Measurements from ENCODE around the gene FBP2. TPM values are rescaled to one million over a fixed set of nuclear protein-coding genes. Genes with fewer than 3 reads are reported as not detected.

The FBP2 gene
- total and polyA plus RNA-seq, 2 of the 4 experiments (the other 2 are of a cell fraction), result not detected

GRCh38 chr9:94600258-94600657, 6.6 kb upstream of the FBP2 start:
- H3K4me2 ChIP-seq (ENCODE audit: low read depth, low read length), result no peak overlapping the region
- no peaks in the 10 kb centered on the region for H3K36me3 ChIP-seq (ENCODE audit: control insufficient read depth, insufficient read depth, low read length)
- dilution Hi-C loops (cut with HindIII; ENCODE audit: low sequenced_read_pairs, unreplicated experiment) (no loop called here), intact Hi-C loops (cut with micrococcal nuclease) (no loop called here), in situ Hi-C loops (cut with MboI; ENCODE audit: low sequenced_read_pairs) (no loop called here)
- no peak overlapping the region for H3K14ac ChIP-seq (replicated peaks; ENCODE audit: low read depth, low read length)
- no peaks in the 10 kb centered on the region for H3K79me1 ChIP-seq (ENCODE audit: low read depth in 1 of 2, low read length in 2 of 2)
- H4K20me1 ChIP-seq (ENCODE audit: insufficient read depth, low read length), result no peaks in the 10 kb centered on the region
- no peak overlapping the region for H3K23ac ChIP-seq (ENCODE audit: low read depth, low read length)
- no peak overlapping the region for H4K91ac ChIP-seq (ENCODE audit: insufficient read depth, low read depth, low read length)
- 21% methylated on average over 2 of the region's 8 CpGs; no CpG with 5 or more reads in 1 of the 2 experiments for WGBS, 2 experiments (ENCODE audit: extremely low coverage in 2 of 2, insufficient read length in 1 of 2)
- H2BK5ac ChIP-seq (ENCODE audit: low read depth, low read length, poor library complexity, severe bottlenecking), result no peak overlapping the region
- H2AFZ ChIP-seq (replicated peaks; ENCODE audit: low read length, poor library complexity), result no peak overlapping the region
- peaks cover 4% of the 10 kb centered on the region for H3K27me3 ChIP-seq (ENCODE audit: control insufficient read depth, insufficient read depth, low read length)
- no peaks in the 10 kb centered on the region for H3K9me1 ChIP-seq (ENCODE audit: insufficient read depth, low read length)
- H2AK5ac ChIP-seq (ENCODE audit: low read depth, low read length), result no peak overlapping the region
- no peak overlapping the region for H3K9ac ChIP-seq (ENCODE audit: low read depth, low read length)
- no peak overlapping the region for H3K56ac ChIP-seq (ENCODE audit: extremely low read depth, insufficient read depth, low read length)
- no peaks in the 10 kb centered on the region for H3K9me3 ChIP-seq (ENCODE audit: control insufficient read depth, insufficient read depth, low read length)
- no peaks in the 10 kb centered on the region for H3K4me1 ChIP-seq (ENCODE audit: control insufficient read depth, insufficient read depth, low read length)
- H3K4ac ChIP-seq (ENCODE audit: low read depth, low read length), result no peak overlapping the region
- H2AK9ac ChIP-seq (replicated peaks; ENCODE audit: low read depth, low read length, poor library complexity), result no peak overlapping the region
- BruUV-seq (replicated peaks), result no TSS peak
- TF ChIP-seq MXI1 (IDR thresholded peaks at IDR 0.05; ENCODE audit: borderline replicate concordance, low read depth, low read length) (no peak), ELK1 (IDR thresholded peaks at IDR 0.05; ENCODE audit: borderline replicate concordance, low read depth, low read length) (no peak), SMC3 (IDR thresholded peaks at IDR 0.05; ENCODE audit: low read depth, low read length) (no peak), BHLHE40 (IDR thresholded peaks at IDR 0.05; ENCODE audit: low read depth, low read length) (no peak), USF2 (IDR thresholded peaks at IDR 0.05; ENCODE audit: low read depth, low read length) (no peak), NFE2L2 (IDR thresholded peaks at IDR 0.05; ENCODE audit: low read depth, low read length) (no peak), CEBPB (IDR thresholded peaks at IDR 0.05; ENCODE audit: low read depth, low read length) (no peak)
- TF ChIP-seq, protein P1, sequence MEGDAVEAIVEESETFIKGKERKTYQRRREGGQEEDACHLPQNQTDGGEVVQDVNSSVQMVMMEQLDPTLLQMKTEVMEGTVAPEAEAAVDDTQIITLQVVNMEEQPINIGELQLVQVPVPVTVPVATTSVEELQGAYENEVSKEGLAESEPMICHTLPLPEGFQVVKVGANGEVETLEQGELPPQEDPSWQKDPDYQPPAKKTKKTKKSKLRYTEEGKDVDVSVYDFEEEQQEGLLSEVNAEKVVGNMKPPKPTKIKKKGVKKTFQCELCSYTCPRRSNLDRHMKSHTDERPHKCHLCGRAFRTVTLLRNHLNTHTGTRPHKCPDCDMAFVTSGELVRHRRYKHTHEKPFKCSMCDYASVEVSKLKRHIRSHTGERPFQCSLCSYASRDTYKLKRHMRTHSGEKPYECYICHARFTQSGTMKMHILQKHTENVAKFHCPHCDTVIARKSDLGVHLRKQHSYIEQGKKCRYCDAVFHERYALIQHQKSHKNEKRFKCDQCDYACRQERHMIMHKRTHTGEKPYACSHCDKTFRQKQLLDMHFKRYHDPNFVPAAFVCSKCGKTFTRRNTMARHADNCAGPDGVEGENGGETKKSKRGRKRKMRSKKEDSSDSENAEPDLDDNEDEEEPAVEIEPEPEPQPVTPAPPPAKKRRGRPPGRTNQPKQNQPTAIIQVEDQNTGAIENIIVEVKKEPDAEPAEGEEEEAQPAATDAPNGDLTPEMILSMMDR (conservative IDR thresholded peaks at IDR 0.05; ENCODE audit: low read depth, low read length), result no peak
- H2BK120ac ChIP-seq (ENCODE audit: low read depth, low read length), result no peak overlapping the region
- H3K4me3 ChIP-seq (ENCODE audit: insufficient read depth, low read depth, low read length), result no peak overlapping the region
- no peak overlapping the region for H3K27ac ChIP-seq (ENCODE audit: insufficient read depth, low read length)
- CTCF ChIA-PET, result no interaction called here
- ATAC-seq (ENCODE audit: low read depth), result no peak
- POLR2A ChIA-PET (ENCODE audit: unreplicated experiment), result no interaction called here
- DNase-seq, result no peak
- H2BK15ac ChIP-seq (ENCODE audit: low read depth, low read length), result no peak overlapping the region
- no peak overlapping the region for H4K5ac ChIP-seq (ENCODE audit: low read depth, low read length)
- H2BK20ac ChIP-seq (ENCODE audit: low read depth, low read length), result no peak overlapping the region
- H4K8ac ChIP-seq (ENCODE audit: low read depth in 2 of 2, low read length in 2 of 2), result no peak overlapping the region
- H3K18ac ChIP-seq (ENCODE audit: low read depth, low read length), result no peak overlapping the region

Data from IMR-90 (cell line).